ENCODE measurements around the gene TRIO.

The TRIO gene

GRCh38 chr5:14488709-14489108 is 345.6 kb downstream of the TRIO start:
- Histone ChIP-seq H3K36me3 (ENCODE audit: low read length) (no peaks in the 10 kb centered on the region), H3K4me2 (ENCODE audit: low read depth, low read length, poor library complexity, severe bottlenecking) (no peak overlapping the region), H3K9ac (ENCODE audit: low read length) (no peak overlapping the region), H3K27ac (ENCODE audit: low read depth, low read length) (no peak overlapping the region), H3K4me3 (ENCODE audit: insufficient read depth, low read length, poor library complexity, severe bottlenecking) (no peak overlapping the region), H4K20me1 (ENCODE audit: low read depth, low read length) (no peaks in the 10 kb centered on the region), H2AFZ (ENCODE audit: low read depth, low read length, severe bottlenecking) (no peak overlapping the region), H3K79me2 (ENCODE audit: insufficient read depth, low read length) (no peaks in the 10 kb centered on the region), H3K27me3 (ENCODE audit: low read length) (no peaks in the 10 kb centered on the region), H3F3A (ENCODE audit: insufficient read depth) (no peaks in the 10 kb centered on the region), H3K9me3 (ENCODE audit: insufficient read depth, low read length) (no peaks in the 10 kb centered on the region), H3K9me2 (replicated peaks; ENCODE audit: insufficient read depth, low read length) (no peaks in the 10 kb centered on the region)
- TF ChIP-seq CTCF (IDR thresholded peaks at IDR 0.05; ENCODE audit: insufficient read depth, low read length, poor library complexity, severe bottlenecking) (no peak), EZH2phosphoT487 (conservative IDR thresholded peaks at IDR 0.05; ENCODE audit: low read length) (no peak)

DNA sequence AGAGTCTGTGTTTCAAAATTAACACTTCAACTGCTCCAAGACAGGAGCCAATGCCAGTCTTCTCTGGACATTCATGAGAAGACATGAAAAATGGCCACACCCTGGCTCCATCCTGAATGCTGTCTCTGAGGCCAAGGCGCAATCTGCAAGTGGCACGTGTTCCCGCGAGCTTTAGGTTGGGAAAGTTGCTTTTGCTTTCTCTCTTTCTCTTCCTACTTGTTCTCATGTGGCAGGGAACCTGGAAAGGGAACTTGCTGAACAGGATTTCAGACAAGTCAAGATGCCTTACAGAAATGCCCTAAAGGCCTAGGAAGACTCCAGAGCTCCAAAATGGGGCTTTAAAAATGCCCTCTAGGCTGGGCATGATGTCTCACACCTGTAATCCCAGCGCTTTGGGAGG is 346.5 kb downstream of the TRIO start:
- Histone ChIP-seq H2AFZ (ENCODE audit: low read depth, low read length, severe bottlenecking) (no peak overlapping the region), H3K9me3 (ENCODE audit: insufficient read depth, low read length) (no peaks in the 10 kb centered on the region), H3K4me2 (ENCODE audit: low read depth, low read length, poor library complexity, severe bottlenecking) (no peak overlapping the region), H3K27me3 (ENCODE audit: low read length) (no peaks in the 10 kb centered on the region), H3K9ac (ENCODE audit: low read length) (no peak overlapping the region), H3K36me3 (ENCODE audit: low read length) (no peaks in the 10 kb centered on the region), H3K79me2 (ENCODE audit: insufficient read depth, low read length) (no peaks in the 10 kb centered on the region), H4K20me1 (ENCODE audit: low read depth, low read length) (no peaks in the 10 kb centered on the region), H3F3A (ENCODE audit: insufficient read depth) (no peaks in the 10 kb centered on the region), H3K27ac (ENCODE audit: low read depth, low read length) (no peak overlapping the region), H3K4me3 (ENCODE audit: insufficient read depth, low read length, poor library complexity, severe bottlenecking) (no peak overlapping the region), H3K9me2 (replicated peaks; ENCODE audit: insufficient read depth, low read length) (no peaks in the 10 kb centered on the region)
- TF ChIP-seq CTCF (IDR thresholded peaks at IDR 0.05; ENCODE audit: insufficient read depth, low read length, poor library complexity, severe bottlenecking), result no peak
- TF ChIP-seq EZH2phosphoT487 (conservative IDR thresholded peaks at IDR 0.05; ENCODE audit: low read length), result no peak

- H3K9me3 ChIP-seq (ENCODE audit: insufficient read depth, low read length), result no peaks in the 10 kb centered on the region
- no peak overlapping the region for H3K4me2 ChIP-seq (ENCODE audit: low read depth, low read length, poor library complexity, severe bottlenecking)
- H4K20me1 ChIP-seq (ENCODE audit: low read depth, low read length), result no peaks in the 10 kb centered on the region
- H2AFZ ChIP-seq (ENCODE audit: low read depth, low read length, severe bottlenecking), result no peak overlapping the region
- no peak overlapping the region for H3K27ac ChIP-seq (ENCODE audit: low read depth, low read length)
- no peak overlapping the region for H3K4me3 ChIP-seq (ENCODE audit: insufficient read depth, low read length, poor library complexity, severe bottlenecking)
- H3K9ac ChIP-seq (ENCODE audit: low read length), result no peak overlapping the region
- H3K79me2 ChIP-seq (ENCODE audit: insufficient read depth, low read length), result no peaks in the 10 kb centered on the region
- H3K27me3 ChIP-seq (ENCODE audit: low read length), result no peaks in the 10 kb centered on the region
- TF ChIP-seq EZH2phosphoT487 (conservative IDR thresholded peaks at IDR 0.05; ENCODE audit: low read length) (no peak), CTCF (IDR thresholded peaks at IDR 0.05; ENCODE audit: insufficient read depth, low read length, poor library complexity, severe bottlenecking) (no peak)
- no peaks in the 10 kb centered on the region for H3F3A ChIP-seq (ENCODE audit: insufficient read depth)
- H3K36me3 ChIP-seq (ENCODE audit: low read length), result no peaks in the 10 kb centered on the region
- no peaks in the 10 kb centered on the region for H3K9me2 ChIP-seq (replicated peaks; ENCODE audit: insufficient read depth, low read length)
These were observed 347.2 kb downstream of the TRIO start for GRCh38 chr5:14490309-14490711.
